ENCODE data around the gene GRM1.

GRM1 gene

DNA sequence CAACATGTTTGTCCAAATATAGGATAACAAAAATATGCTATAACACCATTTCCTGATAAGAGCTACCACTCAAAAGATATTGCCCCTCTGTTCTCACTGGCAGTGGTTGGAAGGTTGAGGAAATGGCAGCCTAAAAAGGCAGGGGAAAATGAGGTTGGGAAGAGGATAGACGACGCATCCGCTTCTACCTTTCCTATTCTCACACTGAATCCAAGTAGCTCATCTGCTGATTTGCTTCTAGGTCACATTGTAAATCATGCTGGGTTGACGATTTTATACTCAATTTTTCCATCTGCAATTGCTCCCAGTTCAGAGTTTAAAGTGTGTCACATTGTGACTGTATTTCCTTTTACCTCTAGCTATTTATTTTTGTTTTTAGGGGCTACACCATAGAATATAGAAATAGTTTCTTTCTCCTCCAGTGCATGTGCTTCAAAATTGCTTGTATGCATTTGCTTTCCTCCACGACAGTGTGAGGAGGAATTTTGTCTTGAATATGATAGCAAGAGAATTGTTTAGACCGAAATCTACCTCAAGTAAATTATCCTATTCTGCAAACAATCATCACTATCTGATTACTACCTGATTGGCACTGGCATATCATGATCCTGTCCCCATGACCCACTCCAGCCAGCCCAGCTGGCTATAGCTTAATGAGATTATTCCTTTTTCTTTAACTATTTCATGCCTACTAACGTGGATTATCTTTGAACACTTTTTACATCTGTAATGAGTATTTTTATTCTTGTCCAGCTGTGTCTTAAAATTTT lies 335.2 kb downstream of the GRM1 start:
- DNase-seq (ENCODE audit: low read depth in 1 of 2, low spot score in 1 of 2) = no peak

DNA sequence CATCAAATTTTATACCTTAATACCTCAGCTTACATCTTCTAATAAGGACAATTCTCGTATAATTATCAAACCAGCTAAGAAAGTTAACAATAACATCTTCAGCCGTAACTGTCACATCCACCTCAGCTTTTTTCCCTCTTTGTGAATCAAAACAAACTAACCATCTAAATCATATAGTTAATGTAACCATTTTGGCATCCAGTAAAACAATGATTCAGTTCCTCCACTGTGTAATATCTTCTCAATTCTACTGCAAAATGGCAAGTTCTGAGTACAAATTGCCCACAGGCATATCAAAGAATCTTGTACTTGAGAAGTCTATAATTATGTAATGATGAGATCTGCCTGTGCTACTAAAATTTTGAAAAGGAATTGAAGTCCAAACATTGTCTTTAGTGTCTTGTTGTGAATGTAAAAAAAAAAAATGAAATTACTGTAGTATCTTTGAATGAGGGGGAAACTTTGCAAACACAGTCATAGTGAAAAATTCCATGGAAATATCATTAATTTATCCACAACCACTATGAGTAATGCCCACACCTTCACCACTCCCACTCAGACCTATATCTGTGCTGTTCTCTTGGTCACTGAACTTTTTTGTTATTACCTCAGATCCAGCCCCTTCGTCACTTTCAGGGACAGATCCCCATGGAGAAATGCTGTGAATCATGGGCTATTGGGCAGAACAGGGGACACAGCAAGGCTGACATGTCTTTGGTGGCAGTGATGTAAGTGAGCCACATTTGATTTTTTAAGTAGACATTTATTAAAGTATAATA lies 336.1 kb downstream of the GRM1 start:
- DNase-seq (ENCODE audit: low read depth in 1 of 2, low spot score in 1 of 2) = no peak

DNA sequence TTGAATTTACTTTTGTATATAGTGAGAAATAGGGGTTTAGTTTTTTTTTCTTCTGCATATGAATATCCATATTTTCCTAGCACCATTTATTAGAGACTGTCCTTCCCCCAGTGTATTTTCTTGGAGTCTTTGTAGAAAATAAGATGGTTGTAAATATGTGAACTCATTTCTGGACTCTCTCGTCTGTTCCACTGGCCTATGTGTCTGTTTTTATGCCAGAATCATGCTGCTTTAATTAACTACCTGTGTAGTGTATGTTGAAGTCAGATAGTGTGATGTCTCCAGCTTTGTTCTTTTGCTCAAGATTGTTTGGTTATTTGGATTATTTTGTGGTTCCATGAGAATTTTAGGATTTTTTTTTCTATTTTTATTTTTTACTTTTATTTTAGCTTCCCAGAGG lies 338.2 kb downstream of the GRM1 start:
- no peak for DNase-seq (ENCODE audit: low read depth in 1 of 2, low spot score in 1 of 2)

DNA sequence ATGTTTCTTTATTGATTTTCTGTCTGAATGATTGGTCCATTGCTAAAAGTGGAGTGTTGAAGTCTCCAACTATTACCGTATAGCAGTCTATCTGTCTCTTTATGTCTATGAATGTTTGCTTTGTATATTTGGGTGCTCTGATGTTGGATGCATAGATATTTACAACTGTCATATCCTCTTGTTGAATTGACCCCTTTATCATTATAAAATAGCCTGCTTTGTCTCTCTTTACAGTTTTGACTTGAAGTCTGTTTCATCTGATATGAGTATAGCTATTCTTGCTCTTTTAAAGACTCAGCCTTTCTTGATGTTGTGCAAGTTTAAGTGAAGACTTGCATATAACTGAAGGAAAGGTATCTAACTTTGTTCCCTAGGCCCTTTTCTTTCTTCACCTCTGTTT lies 341.0 kb downstream of the GRM1 start:
- DNase-seq (ENCODE audit: low read depth in 1 of 2, low spot score in 1 of 2) = no peak

DNA sequence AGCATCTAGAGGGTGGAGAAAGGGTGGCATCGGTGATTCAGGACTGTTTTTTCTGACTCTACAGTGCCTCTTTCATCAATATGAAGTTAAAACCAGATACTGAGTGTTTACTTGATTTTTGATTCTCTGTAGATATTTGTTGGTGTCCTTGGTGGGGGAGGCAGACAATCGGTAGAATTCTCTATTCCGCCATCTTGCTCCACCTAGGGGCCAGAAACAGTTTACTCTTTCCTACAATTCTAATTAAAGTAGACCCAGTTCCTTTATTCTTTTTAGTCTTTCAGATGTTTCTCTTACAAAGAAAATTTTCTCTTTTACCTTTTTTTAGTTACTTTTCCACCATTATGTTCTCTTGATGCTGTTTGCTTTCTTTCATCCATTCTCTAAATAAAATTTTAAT lies 352.6 kb downstream of the GRM1 start:
- DNase-seq (ENCODE audit: low read depth in 1 of 2, low spot score in 1 of 2) = no peak

DNA sequence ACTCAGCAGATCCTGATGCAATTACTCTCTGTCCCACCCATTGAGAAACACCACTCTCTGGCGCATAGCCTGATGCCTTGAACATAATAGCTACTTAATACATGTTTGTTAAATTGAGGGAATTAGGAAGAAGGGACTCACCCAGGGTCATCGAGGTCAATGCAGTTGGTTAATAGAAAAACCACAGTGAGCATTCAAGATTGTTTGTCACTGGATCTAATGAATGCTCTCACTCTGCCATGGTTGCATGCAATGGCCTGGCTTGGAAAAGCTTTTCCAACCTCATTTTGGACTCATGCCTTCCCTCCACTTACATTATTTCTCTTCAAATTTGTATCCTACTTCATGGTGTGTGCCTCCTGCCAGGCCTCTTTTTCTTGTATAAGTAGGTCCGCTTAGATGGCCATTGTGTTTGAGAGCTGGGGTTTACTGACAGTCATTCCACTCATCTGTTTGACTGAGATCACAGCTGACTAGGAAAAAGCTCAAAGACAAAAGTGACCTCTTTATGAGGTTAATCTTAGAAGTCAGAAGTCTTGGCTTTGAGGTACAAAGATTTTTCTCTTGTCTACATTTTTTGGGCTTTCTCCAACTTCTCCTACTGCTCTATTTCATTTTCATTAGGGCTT lies 360.0 kb downstream of the GRM1 start:
- DNase-seq (ENCODE audit: low read depth in 1 of 2, low spot score in 1 of 2) = no peak

DNA sequence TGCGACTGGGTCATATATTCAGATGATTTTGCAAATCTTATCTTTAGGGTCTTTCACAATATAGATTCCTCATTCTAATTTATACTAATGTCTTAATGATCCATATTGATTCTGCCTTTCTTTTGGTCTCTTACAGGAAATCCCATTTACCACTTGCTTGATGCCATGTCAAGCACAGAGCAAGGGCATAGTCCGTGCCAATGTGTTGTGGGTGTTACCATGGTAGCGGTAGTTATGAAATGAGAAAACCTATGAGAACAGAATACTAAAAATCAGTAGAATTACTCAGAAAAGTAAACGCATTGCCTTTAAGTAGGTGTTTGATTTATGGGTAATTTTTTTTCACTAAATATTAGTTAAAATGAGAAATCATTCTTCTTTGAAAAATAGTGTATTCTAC lies 360.9 kb downstream of the GRM1 start:
- no peak for DNase-seq (ENCODE audit: low read depth in 1 of 2, low spot score in 1 of 2)

DNA sequence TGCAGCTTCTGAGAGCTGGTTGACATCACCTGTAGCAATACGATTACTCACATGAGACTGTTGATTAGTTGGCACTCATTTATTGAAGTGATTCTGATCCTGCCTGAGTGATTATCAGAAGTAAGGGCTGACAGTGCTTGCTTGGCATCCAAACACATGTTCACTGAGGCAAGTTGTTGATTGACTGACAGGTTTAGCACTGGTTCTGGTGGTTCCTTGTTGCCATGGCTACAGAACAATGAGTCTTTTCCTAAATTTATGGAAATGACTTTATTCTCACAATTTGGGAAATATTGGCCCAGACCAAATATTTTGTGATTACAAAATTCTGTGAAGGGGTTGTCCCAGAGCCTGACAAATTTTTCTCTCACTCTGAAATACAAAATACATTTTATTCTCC lies 368.8 kb downstream of the GRM1 start:
- DNase-seq (ENCODE audit: low read depth in 1 of 2, low spot score in 1 of 2) = no peak

DNA sequence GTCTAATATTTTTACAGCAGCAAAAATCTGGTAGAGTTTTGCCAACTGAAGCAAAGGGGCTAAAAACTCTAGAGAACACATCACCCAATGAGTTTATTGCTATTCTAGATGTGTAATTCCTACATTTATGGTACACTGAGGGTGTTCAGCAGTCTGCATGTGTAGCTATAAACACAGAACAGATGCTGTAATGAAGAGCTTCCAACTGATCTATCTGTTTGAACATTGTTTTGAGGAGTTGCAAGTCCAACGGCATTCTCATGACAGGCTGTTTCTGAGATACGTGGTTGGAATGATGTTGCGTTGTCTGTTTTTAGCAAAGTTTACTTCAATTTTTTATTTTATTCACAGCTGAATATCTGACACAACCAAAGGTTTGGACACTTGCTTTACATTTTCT lies 373.6 kb downstream of the GRM1 start:
- DNase-seq (ENCODE audit: low read depth in 1 of 2, low spot score in 1 of 2) = no peak

DNA sequence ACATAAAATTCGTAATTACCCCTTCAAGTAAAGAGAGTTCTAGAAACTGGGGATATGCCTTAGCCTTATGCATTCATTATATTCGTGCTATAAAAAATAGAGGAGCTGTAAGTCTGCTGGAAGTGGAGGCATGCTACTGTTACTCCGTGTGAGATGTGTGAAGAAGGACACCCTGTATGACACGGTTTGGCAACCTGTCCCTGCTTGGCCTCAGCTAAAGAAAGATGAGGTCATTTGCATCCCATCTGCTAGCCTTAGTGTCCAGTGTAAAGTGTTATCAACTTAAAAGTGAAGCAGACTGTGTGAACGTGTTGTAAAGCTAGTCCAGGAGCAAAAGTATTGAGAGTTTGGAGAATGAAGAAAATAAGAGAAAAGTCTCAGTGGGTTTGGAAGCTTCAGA lies 379.7 kb downstream of the GRM1 start:
- DNase-seq (ENCODE audit: low read depth in 1 of 2, low spot score in 1 of 2) = no peak

DNA sequence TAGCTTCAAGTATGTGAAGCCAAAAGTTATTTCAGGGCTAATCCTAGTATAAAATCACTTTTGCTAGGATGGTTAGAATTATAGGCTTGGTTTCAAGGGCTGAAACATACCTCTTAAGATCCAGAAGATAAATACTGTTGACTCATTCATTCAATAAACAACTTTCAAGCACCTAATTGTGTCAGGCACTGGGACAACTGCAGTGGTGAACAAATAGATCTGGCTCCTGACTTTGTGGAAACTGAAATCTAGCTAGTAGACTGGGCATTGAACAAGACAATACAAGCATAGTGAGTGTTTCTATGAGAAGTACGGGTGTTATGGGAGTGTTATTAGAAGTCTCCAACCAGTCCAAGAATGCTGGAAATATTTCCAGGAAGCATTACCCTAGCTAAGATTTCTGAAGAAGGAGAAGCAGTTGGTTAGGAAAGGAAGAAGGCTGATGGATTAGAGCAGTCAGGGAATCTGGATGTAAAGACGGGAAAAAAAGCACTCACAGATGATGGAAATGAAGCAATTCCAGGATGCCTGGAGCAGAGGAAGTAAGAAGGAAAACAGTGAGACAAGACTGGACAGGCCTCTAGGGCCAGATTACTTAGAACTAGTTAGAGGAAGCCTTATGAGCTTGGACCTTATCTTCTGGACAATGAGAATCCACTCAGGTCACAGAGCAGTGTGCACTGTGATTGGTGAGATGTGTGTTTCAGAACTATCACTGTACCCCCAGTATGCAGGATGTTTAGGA lies 382.2 kb downstream of the GRM1 start:
- DNase-seq (ENCODE audit: low read depth in 1 of 2, low spot score in 1 of 2) = no peak

DNA sequence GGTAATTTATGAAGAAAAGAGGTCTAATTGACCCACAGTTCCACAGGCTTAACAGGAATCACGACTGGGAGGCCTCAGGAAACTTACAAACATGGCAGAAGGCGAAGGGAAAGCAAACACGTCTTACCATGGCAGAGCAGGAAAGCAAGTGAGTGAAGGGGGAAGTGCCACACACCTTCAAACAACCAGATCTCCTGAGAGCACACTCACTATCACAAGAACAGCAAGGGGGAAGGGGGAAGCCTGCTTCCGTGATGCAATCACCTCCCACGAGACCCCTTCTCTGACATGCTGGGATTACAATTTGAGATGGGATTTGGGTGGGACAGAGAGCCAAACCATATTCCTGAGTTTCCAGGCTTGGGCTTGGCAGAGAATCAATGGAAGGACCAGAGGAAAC lies 390.7 kb downstream of the GRM1 start:
- DNase-seq (ENCODE audit: low read depth in 1 of 2, low spot score in 1 of 2) = no peak

DNA sequence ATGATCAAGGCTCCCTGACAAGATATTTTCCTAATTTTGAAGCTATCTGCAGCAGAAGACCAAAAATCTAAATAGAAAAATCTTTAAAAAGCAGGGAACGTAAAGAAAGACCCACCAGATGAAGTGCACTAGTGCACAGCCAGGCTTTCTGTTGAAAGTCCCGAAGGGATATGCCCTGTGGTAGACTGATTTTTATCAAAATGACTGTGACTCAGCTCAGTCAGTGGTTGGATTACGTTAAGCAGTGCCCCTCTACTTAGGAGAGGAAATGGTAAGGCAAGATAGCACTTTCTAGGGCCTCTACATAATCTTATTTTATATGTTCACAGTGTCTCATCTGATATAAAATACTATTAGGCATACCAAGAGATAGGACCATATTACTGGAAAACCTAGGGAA lies 391.4 kb downstream of the GRM1 start:
- no peak for DNase-seq (ENCODE audit: low read depth in 1 of 2, low spot score in 1 of 2)

DNA sequence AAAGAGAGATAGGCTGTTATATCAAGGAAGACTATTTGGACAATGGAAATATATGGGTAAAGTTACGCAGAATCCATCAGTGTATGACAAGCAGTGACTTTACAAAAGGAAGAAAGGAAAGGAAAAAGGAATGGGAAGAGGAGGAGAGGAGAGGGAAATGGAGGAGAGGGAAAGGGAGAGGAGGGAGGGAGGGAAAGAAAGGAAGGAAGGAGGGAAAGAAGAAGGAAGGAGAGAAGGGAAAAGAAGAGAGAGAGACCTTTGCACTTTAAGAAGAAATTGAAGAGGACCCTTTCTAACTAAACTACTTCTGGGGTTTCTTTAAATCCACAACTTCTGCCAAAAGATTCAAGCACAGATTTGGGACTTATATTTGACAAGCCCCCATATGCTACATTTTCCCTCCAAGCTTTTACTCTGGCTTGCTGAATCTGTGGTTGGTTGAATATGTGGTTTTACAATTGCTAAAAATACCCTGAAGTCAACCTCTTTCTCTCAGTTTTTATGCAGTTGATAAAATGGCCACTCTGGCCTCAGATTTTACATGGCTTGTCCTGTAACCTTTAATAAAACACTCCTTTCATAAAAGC lies 394.0 kb downstream of the GRM1 start:
- DNase-seq (ENCODE audit: low read depth in 1 of 2, low spot score in 1 of 2) = no peak

DNA sequence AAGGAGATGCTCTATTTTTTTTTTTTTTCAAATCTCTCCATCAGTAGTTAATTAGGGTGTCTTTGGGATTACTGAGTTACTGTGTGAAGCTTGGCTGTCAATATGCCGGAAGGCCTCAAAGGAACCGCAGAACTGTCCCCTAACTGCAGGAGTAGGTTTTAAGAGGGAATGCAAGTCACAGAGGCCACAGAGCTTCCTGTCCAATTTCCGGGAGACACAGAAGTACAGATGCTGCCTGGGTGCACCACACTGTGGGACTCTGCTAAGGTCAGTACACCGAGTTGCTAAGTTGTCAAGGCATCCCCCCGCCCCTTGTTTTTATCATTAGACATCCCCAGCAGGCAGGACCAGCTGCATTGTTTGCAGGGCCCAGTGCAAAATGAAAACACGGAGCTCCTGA lies 394.6 kb downstream of the GRM1 start:
- DNase-seq (ENCODE audit: low read depth in 1 of 2, low spot score in 1 of 2) = no peak

DNA sequence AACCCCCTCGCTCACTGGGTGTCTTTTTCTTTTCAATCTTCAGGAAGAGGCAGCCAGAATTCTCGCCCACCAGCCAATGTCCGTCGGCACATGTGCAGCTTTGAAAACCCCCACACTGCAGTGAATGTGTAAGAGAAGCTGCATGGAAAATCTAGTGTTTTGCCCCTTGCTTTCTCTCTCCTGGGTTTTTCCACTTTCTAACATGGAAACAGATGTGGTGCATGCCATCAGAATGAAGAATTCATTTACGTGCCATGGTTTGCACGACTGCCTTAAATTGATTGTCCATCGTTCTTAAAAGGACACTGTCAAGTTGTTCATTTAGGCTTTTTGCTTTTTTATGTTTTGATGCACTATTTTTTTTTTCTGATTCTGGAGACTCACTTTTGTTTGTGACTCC lies 397.7 kb downstream of the GRM1 start:
- DNase-seq (ENCODE audit: low read depth in 1 of 2, low spot score in 1 of 2) = no peak

DNA sequence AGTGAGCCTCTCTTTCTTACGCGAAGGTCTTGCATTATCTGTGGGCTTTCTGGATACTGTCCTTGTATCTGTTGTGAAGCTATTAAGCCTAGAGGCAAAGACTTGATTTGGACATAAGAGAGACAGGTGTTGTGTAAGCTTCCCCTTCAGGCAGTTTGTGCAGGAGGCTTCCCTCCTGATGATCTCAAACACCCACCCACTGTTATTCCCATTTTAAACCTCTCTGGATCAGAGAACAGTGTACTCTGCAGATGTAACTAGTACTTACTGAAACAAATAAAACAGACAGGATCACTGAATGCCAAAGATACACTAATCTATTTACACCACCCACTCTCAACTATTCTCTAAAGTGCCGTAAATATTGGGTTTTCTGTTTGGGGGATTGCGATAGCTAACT lies 401.0 kb downstream of the GRM1 start:
- no peak for DNase-seq (ENCODE audit: low read depth in 1 of 2, low spot score in 1 of 2)

DNA sequence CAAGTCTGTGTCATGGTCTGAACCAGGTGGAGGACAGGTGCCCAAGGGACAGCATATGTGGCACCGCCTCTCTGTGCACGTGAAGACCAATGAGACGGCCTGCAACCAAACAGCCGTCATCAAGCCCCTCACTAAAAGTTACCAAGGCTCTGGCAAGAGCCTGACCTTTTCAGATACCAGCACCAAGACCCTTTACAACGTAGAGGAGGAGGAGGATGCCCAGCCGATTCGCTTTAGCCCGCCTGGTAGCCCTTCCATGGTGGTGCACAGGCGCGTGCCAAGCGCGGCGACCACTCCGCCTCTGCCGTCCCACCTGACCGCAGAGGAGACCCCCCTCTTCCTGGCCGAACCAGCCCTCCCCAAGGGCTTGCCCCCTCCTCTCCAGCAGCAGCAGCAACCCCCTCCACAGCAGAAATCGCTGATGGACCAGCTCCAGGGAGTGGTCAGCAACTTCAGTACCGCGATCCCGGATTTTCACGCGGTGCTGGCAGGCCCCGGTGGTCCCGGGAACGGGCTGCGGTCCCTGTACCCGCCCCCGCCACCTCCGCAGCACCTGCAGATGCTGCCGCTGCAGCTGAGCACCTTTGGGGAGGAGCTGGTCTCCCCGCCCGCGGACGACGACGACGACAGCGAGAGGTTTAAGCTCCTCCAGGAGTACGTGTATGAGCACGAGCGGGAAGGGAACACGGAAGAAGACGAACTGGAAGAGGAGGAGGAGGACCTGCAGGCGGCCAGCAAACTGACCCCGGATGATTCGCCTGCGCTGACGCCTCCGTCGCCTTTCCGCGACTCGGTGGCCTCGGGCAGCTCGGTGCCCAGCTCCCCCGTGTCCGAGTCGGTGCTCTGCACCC lies 405.2 kb downstream of the GRM1 start:
- DNase-seq (ENCODE audit: low read depth in 1 of 2, low spot score in 1 of 2) = no peak

DNA sequence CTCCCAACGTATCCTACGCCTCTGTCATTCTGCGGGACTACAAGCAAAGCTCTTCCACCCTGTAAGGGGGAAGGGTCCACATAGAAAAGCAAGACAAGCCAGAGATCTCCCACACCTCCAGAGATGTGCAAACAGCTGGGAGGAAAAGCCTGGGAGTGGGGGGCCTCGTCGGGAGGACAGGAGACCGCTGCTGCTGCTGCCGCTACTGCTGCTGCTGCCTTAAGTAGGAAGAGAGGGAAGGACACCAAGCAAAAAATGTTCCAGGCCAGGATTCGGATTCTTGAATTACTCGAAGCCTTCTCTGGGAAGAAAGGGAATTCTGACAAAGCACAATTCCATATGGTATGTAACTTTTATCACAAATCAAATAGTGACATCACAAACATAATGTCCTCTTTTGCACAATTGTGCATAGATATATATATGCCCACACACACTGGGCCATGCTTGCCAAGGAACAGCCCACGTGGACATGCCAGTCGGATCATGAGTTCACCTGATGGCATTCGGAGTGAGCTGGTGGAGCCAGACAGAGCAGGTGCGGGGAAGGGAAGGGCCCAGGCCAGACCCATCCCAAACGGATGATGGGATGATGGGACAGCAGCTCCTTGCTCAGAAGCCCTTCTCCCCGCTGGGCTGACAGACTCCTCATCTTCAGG lies 406.0 kb downstream of the GRM1 start:
- DNase-seq (ENCODE audit: low read depth in 1 of 2, low spot score in 1 of 2) = no peak

DNA sequence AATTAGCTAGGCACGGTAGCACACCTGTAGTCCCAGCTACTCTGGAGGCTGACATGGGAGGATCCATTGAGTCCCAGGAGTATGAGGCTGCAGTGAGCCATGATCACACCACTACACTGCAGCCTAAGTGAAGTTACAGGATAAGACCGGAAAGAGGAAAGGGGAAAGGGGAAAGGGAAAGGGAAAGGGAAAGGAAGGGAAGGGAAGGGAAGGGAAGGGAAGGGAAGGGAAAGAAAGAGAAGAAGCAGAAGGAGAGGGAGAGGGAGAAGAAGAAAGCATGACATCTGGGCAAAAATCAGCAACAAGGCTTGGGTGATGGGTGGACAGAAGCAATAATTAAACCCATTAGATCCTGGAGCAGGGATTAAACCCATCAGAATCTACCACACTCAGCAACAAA lies 413.0 kb downstream of the GRM1 start:
- no peak for DNase-seq (ENCODE audit: low read depth in 1 of 2, low spot score in 1 of 2)

Measured in activated T-helper 1 cell treated with anti-CD3 and anti-CD28 coated beads, Interleukin-2, amount 50 U/mL, for 16 hours (primary cell).